ENCODE measurements around the gene PITPNM1.

DNA sequence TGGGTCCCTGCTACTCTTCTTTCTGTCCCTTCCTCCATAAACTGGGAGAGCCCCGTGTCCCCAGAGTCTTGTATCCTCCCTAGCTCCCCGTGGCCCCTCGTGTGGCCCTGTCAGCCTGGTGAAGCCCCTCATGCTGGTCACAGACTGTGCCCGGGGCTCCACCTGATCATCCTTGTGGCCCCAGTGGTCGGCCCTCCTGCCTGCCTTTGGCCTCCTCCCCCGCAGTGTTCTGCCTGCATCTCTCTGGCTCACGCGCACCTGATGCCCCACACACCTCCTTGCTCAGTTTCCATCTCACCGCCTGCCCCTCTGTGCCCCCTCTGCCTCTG lies 19.3 kb upstream of the PITPNM1 start:
- TF ChIP-seq POLR2AphosphoS5 (IDR thresholded peaks at IDR 0.05; ENCODE audit: low read depth, low read length) (no peak), POLR2A (IDR thresholded peaks at IDR 0.05; ENCODE audit: low read depth, low read length) (no peak)

All from GM12892 (cell line).